ENCODE data around the gene PGM1. TPM values are rescaled to one million over a fixed set of nuclear protein-coding genes. Genes with fewer than 3 reads are reported as not detected.
A peak's percentile ranks its signal among the peaks of the same experiment; 100 is the strongest.

PGM1 gene
- total RNA-seq, 1 donor, result 62.2 TPM

- no peak for DNase-seq (ENCODE audit: low read depth)
- no peak overlapping the region for H3K4me3 ChIP-seq (ENCODE audit: low read depth, low read length)
- no peak for TF ChIP-seq CTCF (IDR thresholded peaks at IDR 0.05; ENCODE audit: insufficient read depth, low read depth, low read length)
Observed at GRCh38 chr1:63628607-63629006, 35.4 kb downstream of the PGM1 start.

- DNase-seq (ENCODE audit: low read depth), result no peak
- no peak overlapping the region for H3K4me3 ChIP-seq (ENCODE audit: low read depth, low read length)
- TF ChIP-seq CTCF (IDR thresholded peaks at IDR 0.05; ENCODE audit: insufficient read depth, low read depth, low read length), result no peak
Observed at GRCh38 chr1:63630238-63630637, 37.0 kb downstream of the PGM1 start.

GRCh38 chr1:63630666-63631065, 37.5 kb downstream of the PGM1 start:
- no peak overlapping the region for H3K4me3 ChIP-seq (ENCODE audit: low read depth, low read length)
- DNase-seq (ENCODE audit: low read depth), result no peak
- no peak for TF ChIP-seq CTCF (IDR thresholded peaks at IDR 0.05; ENCODE audit: insufficient read depth, low read depth, low read length)

GRCh38 chr1:63632110-63632509, 38.9 kb downstream of the PGM1 start:
- no peak overlapping the region for H3K4me3 ChIP-seq (ENCODE audit: low read depth, low read length)
- no peak for TF ChIP-seq CTCF (IDR thresholded peaks at IDR 0.05; ENCODE audit: insufficient read depth, low read depth, low read length)
- DNase-seq (ENCODE audit: low read depth), result no peak

DNA sequence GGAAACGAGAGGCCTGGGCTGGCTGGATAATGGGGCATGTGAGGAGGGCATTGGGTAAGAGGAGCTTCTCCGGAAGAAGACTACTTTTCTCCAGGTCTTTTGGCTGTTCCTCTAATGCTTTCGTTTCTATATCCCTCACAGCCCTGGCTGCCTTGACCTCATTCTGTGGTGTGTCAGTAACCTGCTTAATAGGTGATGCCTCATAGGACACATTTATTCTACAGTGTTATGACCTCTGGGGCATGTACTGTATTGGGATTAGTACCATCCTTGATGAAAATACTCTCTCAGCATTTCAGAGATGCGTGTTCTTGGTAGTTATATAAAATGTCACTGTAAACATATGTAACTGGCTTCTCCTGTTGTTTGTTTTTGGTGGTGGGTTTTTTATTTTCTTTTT, 40.1 kb downstream of the PGM1 start:
- no peak for DNase-seq (ENCODE audit: low read depth)
- no peak for TF ChIP-seq CTCF (IDR thresholded peaks at IDR 0.05; ENCODE audit: insufficient read depth, low read depth, low read length)
- no peak overlapping the region for H3K4me3 ChIP-seq (ENCODE audit: low read depth, low read length)

DNA sequence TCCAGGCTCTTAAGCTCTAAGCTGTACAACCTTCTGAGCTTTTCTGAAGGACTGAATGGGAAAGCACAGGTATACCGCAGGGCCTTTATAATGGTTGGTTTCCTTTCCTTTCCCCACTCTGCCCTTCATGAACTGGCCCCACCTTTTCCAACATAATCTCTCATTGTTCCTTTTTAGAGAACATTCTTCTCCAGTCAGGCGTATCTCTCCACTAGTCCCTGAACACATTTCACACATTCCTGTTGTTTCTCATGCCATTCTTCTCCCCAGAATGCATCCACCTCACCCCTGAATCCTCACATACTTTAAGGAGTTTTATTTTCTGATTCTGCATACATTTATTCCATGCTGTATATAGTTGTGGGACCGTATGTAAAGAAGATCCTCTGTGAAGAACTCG, 41.3 kb downstream of the PGM1 start:
- no peak for TF ChIP-seq CTCF (IDR thresholded peaks at IDR 0.05; ENCODE audit: insufficient read depth, low read depth, low read length)
- no peak overlapping the region for H3K4me3 ChIP-seq (ENCODE audit: low read depth, low read length)
- DNase-seq (ENCODE audit: low read depth), result no peak

DNA sequence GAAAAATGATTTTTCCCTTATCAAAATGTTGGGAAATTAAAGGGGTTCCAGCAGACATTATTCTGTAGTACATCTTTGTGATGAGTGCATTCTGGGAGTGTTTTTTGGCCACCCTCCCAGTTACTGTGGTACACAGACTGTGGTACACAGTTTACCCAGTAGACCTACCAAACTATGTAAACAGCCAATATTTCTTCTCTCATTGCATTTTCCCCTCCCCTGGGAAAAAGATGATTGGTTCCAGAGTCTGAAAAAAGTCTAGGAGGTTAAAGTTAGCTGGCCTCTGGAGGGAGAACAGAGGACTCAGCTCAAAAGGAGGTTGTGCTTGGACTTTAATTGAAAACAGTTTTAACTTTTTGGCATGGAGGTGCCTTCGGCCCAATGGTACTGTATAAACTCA, 42.5 kb downstream of the PGM1 start:
- H3K4me3 ChIP-seq (ENCODE audit: low read depth, low read length), result no peak overlapping the region
- TF ChIP-seq CTCF (IDR thresholded peaks at IDR 0.05; ENCODE audit: insufficient read depth, low read depth, low read length), result no peak
- DNase-seq (ENCODE audit: low read depth), result peak; percentile 70

Data from fibroblast of villous mesenchyme (primary cell).